A549 (cell line): ENCODE measurements around the gene NRK. TPM values are rescaled to one million over a fixed set of nuclear protein-coding genes. Genes with fewer than 3 reads are reported as not detected.

ENCODE experiments used
- ATAC-seq, 2 experiments: fragments of 200-7000 bp in 1 of 2; fragments of >200 bp in 1 of 2; cut with Nextera tagmentation in 1 of 2; cut with Tn5 transposase in 1 of 2; 3 replicates each; pipeline versions ENCODE4 v1.8.0 to v1.9.1; 2018 to 2020; ENCODE audit warnings: mild to moderate bottlenecking in 1 of 2, moderate library complexity in 1 of 2
- CTCF ChIA-PET: fragments of 300-600 bp; sonication (Branson Sonifier 250); formaldehyde crosslinking; extraction: SDS; loops from one replicate; lab custom pipeline; 2021; ENCODE audit warnings: antibody characterized with exemption, inconsistent platforms; lab: Yijun Ruan, JAX
- POLR2A ChIA-PET: fragments of 350-600 bp; formaldehyde crosslinking; extraction: SDS; loops from one replicate; lab custom pipeline; 2021; ENCODE audit warnings: antibody characterized with exemption, inconsistent platforms; lab: Yijun Ruan, JAX
- DNase-seq, 2 experiments: peaks; one replicate each; pipeline versions ENCODE4 v3.0.0 to v3.0.0-alpha.2; 2011 to 2016; ENCODE audit warnings: low read depth in 1 of 2, low spot score in 1 of 2
- FAIRE-seq: peaks from 2 replicates; lab custom pipeline; 2011; peaks lifted over from hg19 to GRCh38; lab: Jason Lieb, UNC
- H3K27ac ChIP-seq, 2 experiments: fragments of >200 bp; sonication (Bioruptor Twin); formaldehyde crosslinking; 3 replicates each; pipeline ENCODE4 v1.5.1; 2016 to 2017
- H3K4me1 ChIP-seq: fragments of >200 bp; sonication (Bioruptor Twin); formaldehyde crosslinking; 3 replicates; pipeline ENCODE4 v1.6.1; 2016
- H3K4me2 ChIP-seq: fragments of >200 bp; sonication (Bioruptor Twin); formaldehyde crosslinking; 3 replicates; pipeline ENCODE4 v1.6.1; 2016
- H3K4me3 ChIP-seq: fragments of >200 bp; sonication (Bioruptor Twin); formaldehyde crosslinking; 3 replicates; pipeline ENCODE4 v1.5.1; 2016
- H3K9me3 ChIP-seq: fragments of >200 bp; sonication (Bioruptor Twin); formaldehyde crosslinking; 3 replicates; pipeline ENCODE4 v1.6.1; 2016
- ATOH8 ChIP-seq: fragments of 250-450 bp; sonication (Bioruptor Pico); IDR thresholded peaks from 2 replicates; pipeline ENCODE4 v1.5.0; 2020; ENCODE audit warnings: low read depth, mild to moderate bottlenecking, moderate library complexity
- BCL3 ChIP-seq: fragments of >200 bp; sonication (Bioruptor Twin); formaldehyde crosslinking; IDR thresholded peaks from 3 replicates; pipeline ENCODE4 v1.6.1; 2016
- CBX2 ChIP-seq: fragments of 200-600 bp; sonication (generic); IDR thresholded peaks from 2 replicates; pipeline ENCODE4 v1.6.1; 2016; ENCODE audit warnings: low read depth, mild to moderate bottlenecking, borderline replicate concordance
- CEBPB ChIP-seq, 2 experiments: fragments of >200 bp in 1 of 2; sonication (Bioruptor Twin) in 1 of 2; formaldehyde crosslinking in 1 of 2; IDR thresholded peaks; 2 replicates each; pipeline ENCODE4 v1.6.1; 2012 to 2016
- CHD2 ChIP-seq: fragments of 150-350 bp; IDR thresholded peaks from 2 replicates; pipeline ENCODE4 v1.6.1; 2014; ENCODE audit warnings: low read length; ENCODE audit not compliant: partially characterized antibody
- EHF ChIP-seq: fragments of 250-450 bp; sonication (Bioruptor Pico); IDR thresholded peaks from 2 replicates; pipeline ENCODE4 v1.5.0; 2020; ENCODE audit warnings: mild to moderate bottlenecking
- EHMT2 ChIP-seq: fragments of 200-600 bp; sonication (generic); IDR thresholded peaks from 2 replicates; pipeline ENCODE4 v1.6.1; 2016; ENCODE audit warnings: antibody characterized with exemption, low read depth, mild to moderate bottlenecking, moderate library complexity
- ELK1 ChIP-seq: fragments of 150-350 bp; IDR thresholded peaks from 2 replicates; pipeline ENCODE4 v1.6.1; 2014; ENCODE audit warnings: low read depth, mild to moderate bottlenecking, low read length
- FOXS1 ChIP-seq: fragments of 250-450 bp; sonication (Bioruptor Pico); IDR thresholded peaks from 2 replicates; pipeline ENCODE4 v1.5.0; 2020; ENCODE audit warnings: mild to moderate bottlenecking, moderate library complexity
- GATA3 ChIP-seq: IDR thresholded peaks from 2 replicates; pipeline ENCODE4 v1.6.1; 2012; ENCODE audit warnings: borderline replicate concordance
- HDAC2 ChIP-seq: fragments of 200-600 bp; sonication (generic); IDR thresholded peaks from 2 replicates; pipeline ENCODE4 v1.6.1; 2016
- HEYL ChIP-seq: fragments of 250-450 bp; sonication (Bioruptor Pico); IDR thresholded peaks from 2 replicates; pipeline ENCODE4 v1.8.0; 2021; ENCODE audit warnings: mild to moderate bottlenecking, moderate library complexity
- HOXA7 ChIP-seq: fragments of 250-450 bp; sonication (Bioruptor Pico); IDR thresholded peaks from 2 replicates; pipeline ENCODE4 v1.5.0; 2020; ENCODE audit warnings: mild to moderate bottlenecking, moderate library complexity
- HOXB13 ChIP-seq: fragments of 250-450 bp; sonication (Bioruptor Pico); IDR thresholded peaks from 2 replicates; pipeline ENCODE4 v1.5.0; 2020; ENCODE audit warnings: low read depth, mild to moderate bottlenecking, moderate library complexity
- JUNB ChIP-seq: fragments of >200 bp; sonication (Bioruptor Twin); formaldehyde crosslinking; IDR thresholded peaks from 2 replicates; pipeline ENCODE4 v1.6.1; 2016
- KDM1A ChIP-seq: fragments of 200-600 bp; sonication (generic); IDR thresholded peaks from 2 replicates; pipeline ENCODE4 v1.6.1; 2016; ENCODE audit warnings: low read depth, mild to moderate bottlenecking
- KDM5A ChIP-seq: fragments of 200-600 bp; sonication (generic); IDR thresholded peaks from 2 replicates; pipeline ENCODE4 v1.6.1; 2016; ENCODE audit warnings: antibody characterized with exemption, mild to moderate bottlenecking
- MAFK ChIP-seq: fragments of 450-650 bp; IDR thresholded peaks from 2 replicates; pipeline ENCODE4 v1.6.1; 2014; ENCODE audit not compliant: partially characterized antibody
- MYC ChIP-seq: IDR thresholded peaks from 2 replicates; pipeline ENCODE4 v1.6.1; 2012; ENCODE audit warnings: mild to moderate bottlenecking, inconsistent platforms, low read length, improper control_type of control experiment, borderline replicate concordance
- NPAS2 ChIP-seq: fragments of 250-450 bp; sonication (Bioruptor Pico); IDR thresholded peaks from 2 replicates; pipeline ENCODE4 v1.8.0; 2022; ENCODE audit warnings: mild to moderate bottlenecking, moderate library complexity, borderline replicate concordance
- PBX3 ChIP-seq: IDR thresholded peaks from 2 replicates; pipeline ENCODE4 v1.6.1; 2012
- POLR2A ChIP-seq: IDR thresholded peaks from 2 replicates; pipeline ENCODE4 v1.6.1; 2012; ENCODE audit warnings: mild to moderate bottlenecking, low read length
- POLR2AphosphoS2 ChIP-seq: conservative IDR thresholded peaks from 2 replicates; pipeline ENCODE4 v1.6.1; 2012; ENCODE audit warnings: low read length, improper control_type of control experiment, inconsistent platforms
- RCOR1 ChIP-seq: fragments of 150-350 bp; IDR thresholded peaks from 2 replicates; pipeline ENCODE4 v1.6.1; 2014; ENCODE audit warnings: antibody characterized with exemption, low read length, low read depth
- RNF2 ChIP-seq: fragments of 200-600 bp; sonication (generic); IDR thresholded peaks from 2 replicates; pipeline ENCODE4 v1.6.1; 2016; ENCODE audit warnings: low read depth, mild to moderate bottlenecking, antibody characterized with exemption, moderate library complexity, borderline replicate concordance
- SMC3 ChIP-seq: fragments of >200 bp; sonication (Bioruptor Twin); formaldehyde crosslinking; IDR thresholded peaks from 3 replicates; pipeline ENCODE4 v1.6.1; 2018; ENCODE audit warnings: inconsistent platforms
- TFCP2L1 ChIP-seq: fragments of 250-450 bp; sonication (Bioruptor Pico); IDR thresholded peaks from 2 replicates; pipeline ENCODE4 v1.5.0; 2021; ENCODE audit warnings: mild to moderate bottlenecking
- ZC3H11A ChIP-seq: fragments of 450-650 bp; IDR thresholded peaks from 2 replicates; pipeline ENCODE4 v1.6.1; 2014; ENCODE audit warnings: antibody characterized with exemption, mild to moderate bottlenecking
- ZNF302 ChIP-seq: fragments of 250-450 bp; sonication (Bioruptor Pico); IDR thresholded peaks from 2 replicates; pipeline ENCODE4 v1.9.0; 2021; ENCODE audit warnings: inconsistent platforms, mild to moderate bottlenecking, moderate library complexity
- WGBS: methylation state at CpG from one replicate; pipeline ENCODE4 v1.1.6; 2017; ENCODE audit errors: missing lambda C conversion rate; 5-methylcytosine and 5-hydroxymethylcytosine counted together
- polyA plus RNA-seq, 4 experiments: library from polyadenylated mRNA; depleted of rRNA in 3 of 4; stranded (reverse); fragments of >200 nt; fragmentation: RNase III in 1 of 4; extraction: RNeasy Plus Mini Kit Qiagen cat#74134 plus additional on column Dnase treatment in 1 of 4; gene quantifications; 2 replicates in 3 of 4; 3 replicates in 1 of 4; pipeline ENCODE4 v1.2.3, GENCODE V29; 2011 to 2017

NRK gene
- polyA plus RNA-seq, 2 of the 4 experiments (the other 2 are of a cell fraction): not detected

GRCh38 chrX:105880491-105880890, 58.2 kb downstream of the NRK start:
- ATAC-seq (no peak), FAIRE-seq (no peak), DNase-seq (no peak)
- no peaks in the 10 kb centered on the region for H3K9me3 ChIP-seq
- ChIA-PET POLR2A (no interaction called here), CTCF (no interaction called here)
- H3K4me3 ChIP-seq: no peak overlapping the region
- 5% methylated on average over 3 of the region's 3 CpGs for WGBS
- TF ChIP-seq HEYL (CRISPR knock-in tag) (no peak), CHD2 (no peak), NPAS2 (CRISPR knock-in tag) (no peak), SMC3 (no peak), PBX3 (no peak), RCOR1 (no peak), CEBPB (IDR thresholded peaks at IDR 0.05) (no peak), HDAC2 (no peak), MYC (no peak), JUNB (no peak), EHF (CRISPR knock-in tag) (no peak), EHMT2 (no peak)
- no peak overlapping the region for H3K4me2 ChIP-seq
- no peak overlapping the region for H3K27ac ChIP-seq
- no peaks in the 10 kb centered on the region for H3K4me1 ChIP-seq

- 1% methylated on average over 3 of the region's 3 CpGs for WGBS
- no peak for FAIRE-seq
These were observed 60.4 kb downstream of the NRK start for GRCh38 chrX:105882581-105883275.

More at GRCh38 chrX:105882581-105883275, 60.4 kb downstream of the NRK start:
- Histone ChIP-seq H3K4me1 (no peaks in the 10 kb centered on the region), H3K27ac (no peak overlapping the region), H3K4me3 (no peak overlapping the region), H3K4me2 (no peak overlapping the region), H3K9me3 (no peaks in the 10 kb centered on the region)
- ATAC-seq: no peak
- POLR2A ChIA-PET: no interaction called here
- CTCF ChIA-PET: no interaction called here
- DNase-seq: no peak
- TF ChIP-seq FOXS1 (CRISPR knock-in tag) (no peak), HEYL (CRISPR knock-in tag) (no peak), SMC3 (no peak), POLR2A (no peak), RNF2 (no peak), ZC3H11A (no peak), MAFK (no peak), HOXB13 (CRISPR knock-in tag) (no peak), KDM5A (no peak), TFCP2L1 (CRISPR knock-in tag) (no peak), PBX3 (no peak), POLR2AphosphoS2 (no peak), CBX2 (no peak), BCL3 (no peak), ATOH8 (CRISPR knock-in tag) (no peak), HOXA7 (CRISPR knock-in tag) (no peak), KDM1A (no peak), GATA3 (no peak), ZNF302 (no peak), ELK1 (no peak)
